Aorta (tissue), 5 donors: ENCODE data around the gene TERT. TPM values are rescaled to one million over a fixed set of nuclear protein-coding genes. Genes with fewer than 3 reads are reported as not detected.
A peak's percentile ranks its signal among the peaks of the same experiment; 100 is the strongest.
"Not testable (repeated sequence)": the region's sequence is repeated elsewhere in the genome, so short reads cannot be mapped to it uniquely, and the experiment has no call there.

Experiments
- ATAC-seq: fragments of 200-7000 bp; cut with Tn5 transposase; one replicate; pipeline ENCODE4 v1.9.1; 2022; ENCODE audit warnings: moderate library complexity; ENCODE audit not compliant: low FRiP score
- DNase-seq, 2 donors: peaks; one replicate each; pipeline ENCODE4 v3.0.0-alpha.2; 2020
- H3K27ac ChIP-seq, 2 donors: one replicate each; pipeline ENCODE4 v1.5.1; 2013; ENCODE audit warnings: low read length in 2 of 2, mild to moderate bottlenecking in 2 of 2, moderate library complexity in 2 of 2, control low read depth in 1 of 2, inconsistent platforms in 1 of 2, low read depth in 1 of 2
- H3K27me3 ChIP-seq, 2 donors: one replicate each; pipeline ENCODE4 v1.6.1; 2013; ENCODE audit warnings: control low read depth in 1 of 2, low read length in 1 of 2, mild to moderate bottlenecking in 1 of 2, moderate library complexity in 1 of 2; ENCODE audit not compliant: insufficient read depth in 2 of 2, control insufficient read depth in 1 of 2
- H3K36me3 ChIP-seq, 2 donors: one replicate each; pipeline ENCODE4 v1.6.1; 2013; ENCODE audit warnings: control low read depth in 1 of 2, low read length in 1 of 2, mild to moderate bottlenecking in 1 of 2; ENCODE audit not compliant: insufficient read depth in 2 of 2, control insufficient read depth in 1 of 2
- H3K4me1 ChIP-seq, 2 donors: one replicate each; pipeline ENCODE4 v1.6.1; 2013; ENCODE audit warnings: low read length in 2 of 2, control low read depth in 1 of 2, mild to moderate bottlenecking in 1 of 2, moderate library complexity in 1 of 2; ENCODE audit not compliant: insufficient read depth in 2 of 2, control insufficient read depth in 1 of 2
- H3K4me3 ChIP-seq, 2 donors: one replicate each; pipeline ENCODE4 v1.5.1; 2013; ENCODE audit warnings: low read length in 2 of 2, control low read depth in 1 of 2, mild to moderate bottlenecking in 1 of 2
- H3K9me3 ChIP-seq: one replicate; pipeline ENCODE4 v1.6.1; 2013; ENCODE audit warnings: mild to moderate bottlenecking, low read length; ENCODE audit not compliant: control insufficient read depth
- WGBS, 2 donors: extraction: QIAGEN DNeasy Blood & Tissue Kit; methylation state at CpG; one replicate each; pipeline ENCODE4 v1.1.7; 2013; 5-methylcytosine and 5-hydroxymethylcytosine counted together
- intact Hi-C, 2 donors: fragments of 100-400 bp; cut with DNase I; formaldehyde crosslinking; loops; one replicate each; pipeline versions ENCODE4 v1.14.2 to v1.15.0; 2022
- polyA plus RNA-seq, 2 donors: library from polyadenylated mRNA; stranded (reverse); fragments of 200-250 nt; gene quantifications; one replicate each; pipeline ENCODE4 v1.2.3, GENCODE V29; 2013
- total RNA-seq, 2 donors: library from RNA; stranded (reverse); fragmentation: NEBNext Ultra II Directional; extraction: Animal tissue kit (Norgen Biotek cat#: 25700); gene quantifications; one replicate each; pipeline ENCODE4 v1.2.1, GENCODE V29; 2021
- donor health status: healthy with polysubstance abuse.
- donor health status: Bipolar disorder and iron deficiency.
- donor health status: DM: no; HTN: no; CAD: no.
- donor health status: DM: no; HTN: no; CAD: no.
- donor health status: DM: yes; HTN: yes; CAD: no.

The TERT gene
- total and polyA plus RNA-seq, 4 donors: not detected

- no peak overlapping the region for H3K4me3 ChIP-seq
- H3K27me3 ChIP-seq: no peaks in the 10 kb centered on the region
- 28 to 33% methylated on average over 50 to 69 of the region's 69 CpGs for WGBS, 2 donors
Measured at GRCh38 chr5:1294206-1294834, 548 bp downstream of the TERT start.

DNA sequence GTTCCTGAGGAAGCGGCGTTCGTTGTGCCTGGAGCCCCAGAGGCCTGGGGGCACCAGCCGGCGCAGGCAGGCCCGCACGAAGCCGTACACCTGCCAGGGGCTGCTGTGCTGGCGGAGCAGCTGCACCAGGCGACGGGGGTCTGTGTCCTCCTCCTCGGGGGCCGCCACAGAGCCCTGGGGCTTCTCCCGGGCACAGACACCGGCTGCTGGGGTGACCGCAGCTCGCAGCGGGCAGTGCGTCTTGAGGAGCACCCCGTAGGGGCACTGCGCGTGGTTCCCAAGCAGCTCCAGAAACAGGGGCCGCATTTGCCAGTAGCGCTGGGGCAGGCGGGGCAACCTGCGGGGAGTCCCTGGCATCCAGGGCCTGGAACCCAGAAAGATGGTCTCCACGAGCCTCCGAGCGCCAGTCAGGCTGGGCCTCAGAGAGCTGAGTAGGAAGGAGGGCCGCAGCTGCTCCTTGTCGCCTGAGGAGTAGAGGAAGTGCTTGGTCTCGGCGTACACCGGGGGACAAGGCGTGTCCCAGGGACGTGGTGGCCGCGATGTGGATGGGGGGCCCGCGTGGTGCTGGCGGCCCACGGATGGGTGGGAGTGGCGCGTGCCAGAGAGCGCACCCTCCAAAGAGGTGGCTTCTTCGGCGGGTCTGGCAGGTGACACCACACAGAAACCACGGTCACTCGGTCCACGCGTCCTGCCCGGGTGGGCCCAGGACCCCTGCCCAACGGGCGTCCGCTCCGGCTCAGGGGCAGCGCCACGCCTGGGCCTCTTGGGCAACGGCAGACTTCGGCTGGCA lies 1.3 kb downstream of the TERT start:
- H3K4me3 ChIP-seq: no peak overlapping the region
- ATAC-seq: no peak
- intact Hi-C loops: no loop called here
- no peak overlapping the region for H3K27ac ChIP-seq
- H3K27me3 ChIP-seq: no peaks in the 10 kb centered on the region
- WGBS, 2 donors: 89 to 91% methylated on average over 60 of the region's 60 CpGs
- no peaks in the 10 kb centered on the region for H3K36me3 ChIP-seq
- H3K4me1 ChIP-seq: no peaks in the 10 kb centered on the region
- peaks cover under 1% of the 10 kb centered on the region for H3K9me3 ChIP-seq
- DNase-seq: peak; percentile 35 to 69

More at GRCh38 chr5:1294206-1294834, 548 bp downstream of the TERT start:
- ATAC-seq: no peak
- Histone ChIP-seq H3K9me3 (no peaks in the 10 kb centered on the region), H3K36me3 (no peaks in the 10 kb centered on the region), H3K27ac (no peak overlapping the region), H3K4me1 (no peaks in the 10 kb centered on the region)
- intact Hi-C loops: no loop called here
- peak; percentile 28 to 69 for DNase-seq

DNA sequence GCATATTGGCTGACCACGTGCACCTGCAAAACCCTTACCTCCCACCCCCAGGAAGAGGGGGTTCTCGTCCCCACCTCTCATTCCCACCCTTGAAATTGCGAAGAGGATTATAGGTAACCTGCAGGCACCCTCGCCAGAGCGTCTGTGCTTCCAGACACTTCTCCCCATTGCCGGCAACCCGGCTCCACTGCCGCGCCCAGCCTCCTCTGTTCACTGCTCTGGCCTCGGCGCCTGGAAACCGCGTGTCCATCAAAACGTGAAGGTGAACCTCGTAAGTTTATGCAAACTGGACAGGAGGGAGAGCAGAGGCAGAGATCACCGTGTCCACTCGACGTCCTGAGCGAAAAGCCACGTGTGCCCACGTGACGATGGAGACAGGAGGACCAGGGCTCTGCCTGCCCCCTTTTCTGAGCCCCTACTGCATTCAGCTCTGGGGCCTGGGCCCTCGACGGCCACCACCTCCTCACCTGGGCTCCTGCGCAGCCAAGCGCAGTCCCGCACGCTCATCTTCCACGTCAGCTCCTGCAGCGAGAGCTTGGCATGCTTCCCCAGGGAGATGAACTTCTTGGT lies 1.9 kb downstream of the TERT start:
- WGBS, 2 donors: 86% methylated on average over 30 of the region's 30 CpGs
- ATAC-seq (no peak), DNase-seq (peak in 1 of 2 donors; percentile 10)
- Histone ChIP-seq H3K4me3 (no peak overlapping the region), H3K27me3 (no peaks in the 10 kb centered on the region), H3K27ac (no peak overlapping the region), H3K4me1 (no peaks in the 10 kb centered on the region), H3K9me3 (peaks cover 5% of the 10 kb centered on the region), H3K36me3 (no peaks in the 10 kb centered on the region)
- intact Hi-C loops: no loop called here

GRCh38 chr5:1292139-1292538 lies 2.7 kb downstream of the TERT start:
- DNase-seq (no peak), ATAC-seq (no peak)
- Histone ChIP-seq H3K36me3 (no peaks in the 10 kb centered on the region), H3K27me3 (no peaks in the 10 kb centered on the region), H3K9me3 (peaks cover 5% of the 10 kb centered on the region), H3K27ac (no peak overlapping the region), H3K4me1 (no peaks in the 10 kb centered on the region), H3K4me3 (no peak overlapping the region)
- 69 to 71% methylated on average over 6 of the region's 6 CpGs for WGBS, 2 donors
- intact Hi-C loops: no loop called here

DNA sequence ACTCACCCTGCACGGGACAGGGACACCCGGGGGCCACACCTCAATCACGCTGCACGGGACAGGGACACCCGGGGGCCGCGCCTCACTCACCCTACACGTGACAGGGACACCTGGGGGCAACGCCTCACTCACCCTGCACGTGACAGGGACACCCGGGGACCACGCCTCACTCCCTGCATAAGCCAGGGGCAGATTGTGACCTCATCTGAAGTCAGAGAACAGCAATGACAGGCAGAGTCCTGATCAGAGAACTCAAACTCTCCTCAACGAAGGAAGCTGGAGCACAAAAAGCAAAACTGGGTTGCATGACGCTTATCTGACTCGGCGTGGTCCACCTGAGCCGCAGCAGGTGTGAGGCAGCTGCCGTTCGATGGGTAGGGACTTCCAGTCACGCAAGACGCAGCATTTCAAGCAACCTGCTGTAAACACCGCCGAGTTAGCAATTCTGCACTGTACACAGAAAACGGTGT lies 3.2 kb downstream of the TERT start:
- Histone ChIP-seq H3K4me1 (no peaks in the 10 kb centered on the region), H3K27me3 (no peaks in the 10 kb centered on the region), H3K36me3 (no peaks in the 10 kb centered on the region), H3K9me3 (peaks cover 5% of the 10 kb centered on the region), H3K27ac (no peak overlapping the region), H3K4me3 (no peak overlapping the region)
- no peak for ATAC-seq
- 80 to 82% methylated on average over 24 of the region's 24 CpGs for WGBS, 2 donors
- intact Hi-C loops: no loop called here
- peak in 1 of 2 donors; percentile 22 for DNase-seq

- not testable (repeated sequence) for H3K27me3 ChIP-seq
- WGBS, 2 donors: 79 to 90% methylated on average over 17 to 24 of the region's 24 CpGs
- peak in 1 of 2 donors; percentile 6 for DNase-seq
Measured at GRCh38 chr5:1290956-1291355, 3.9 kb downstream of the TERT start.

GRCh38 chr5:1289559-1289958 lies 5.3 kb downstream of the TERT start:
- H3K36me3 ChIP-seq, H3K4me3 ChIP-seq, H3K4me1 ChIP-seq, H3K9me3 ChIP-seq, intact Hi-C loops, DNase-seq, H3K27me3 ChIP-seq, H3K27ac ChIP-seq, ATAC-seq: not testable (repeated sequence)
- 89% methylated on average over 21 to 32 of the region's 32 CpGs for WGBS, 2 donors

More at GRCh38 chr5:1290956-1291355, 3.9 kb downstream of the TERT start:
- H3K36me3 ChIP-seq, H3K27ac ChIP-seq, H3K4me3 ChIP-seq, intact Hi-C loops, ATAC-seq, H3K9me3 ChIP-seq, H3K4me1 ChIP-seq: not testable (repeated sequence)

DNA sequence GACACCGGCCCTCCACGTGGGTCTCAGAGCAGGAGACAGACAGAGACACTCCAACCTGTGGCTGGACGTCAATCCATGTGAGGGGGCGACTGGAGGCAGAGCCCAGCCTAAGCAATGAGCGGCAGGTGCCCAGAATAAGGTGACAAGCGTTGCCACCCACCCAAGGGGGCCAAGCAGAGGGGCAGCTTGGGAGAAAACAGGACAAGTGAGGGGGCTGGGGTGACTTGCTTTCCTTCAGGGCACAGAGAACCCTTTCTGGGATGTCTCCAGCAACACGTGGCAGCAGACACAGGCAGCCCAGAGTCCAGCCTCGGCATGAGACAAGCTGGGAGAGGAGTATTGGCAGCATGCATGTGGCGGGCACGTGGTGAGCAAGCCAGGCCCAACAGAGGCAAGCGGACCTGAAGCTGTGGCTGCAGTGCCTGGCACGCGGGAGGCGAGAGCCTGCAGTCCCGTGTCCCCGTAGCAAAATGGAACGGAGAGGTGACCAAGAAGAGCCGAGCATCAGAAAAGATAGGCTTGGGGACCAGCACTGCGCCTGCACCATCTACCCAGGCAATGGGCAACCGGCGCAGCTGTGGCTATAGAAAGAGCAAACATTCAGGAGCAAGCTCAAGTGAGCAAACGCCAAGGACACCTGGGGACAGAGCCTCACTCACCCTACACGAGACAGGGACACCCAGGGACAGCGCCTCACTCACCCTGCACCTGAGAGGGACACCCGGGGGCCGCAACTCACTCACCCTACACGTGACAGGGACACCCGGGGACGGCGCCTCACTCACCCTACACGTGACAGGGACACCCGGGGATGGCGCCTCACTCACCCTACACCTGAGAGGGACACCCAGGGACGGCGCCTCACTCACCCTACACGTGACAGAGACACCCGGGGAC lies 6.2 kb downstream of the TERT start:
- Histone ChIP-seq H3K9me3 (peaks cover 5% of the 10 kb centered on the region), H3K4me1 (no peaks in the 10 kb centered on the region), H3K27ac (no peak overlapping the region), H3K27me3 (no peaks in the 10 kb centered on the region), H3K4me3 (no peak overlapping the region), H3K36me3 (no peaks in the 10 kb centered on the region)
- intact Hi-C loops: no loop called here
- ATAC-seq (no peak), DNase-seq (peak in 1 of 2 donors; percentile 72)
- 90 to 94% methylated on average over 34 to 37 of the region's 37 CpGs for WGBS, 2 donors
